K562 (cell line): ENCODE data around the gene ZNF165. TPM values are rescaled to one million over a fixed set of nuclear protein-coding genes. Genes with fewer than 3 reads are reported as not detected.
A peak's percentile ranks its signal among the peaks of the same experiment; 100 is the strongest.

Source experiments
- ELF1 ChIP-seq: fragments of 200-800 bp; sonication (Bioruptor generic); IDR thresholded peaks from 2 replicates; pipeline ENCODE4 v1.6.1; 2016; ENCODE audit warnings: missing genetic modification characterization, missing compliant biosample characterization
- ELF4 ChIP-seq: fragments of 450-650 bp; formaldehyde crosslinking; IDR thresholded peaks from 2 replicates; pipeline ENCODE4 v1.4.0; 2022; ENCODE audit warnings: missing genetic modification characterization
- ELK3 ChIP-seq: fragments of 450-650 bp; formaldehyde crosslinking; IDR thresholded peaks from 2 replicates; pipeline ENCODE4 v1.4.0; 2020; ENCODE audit warnings: mild to moderate bottlenecking
- GTF3C2 ChIP-seq: IDR thresholded peaks from 3 replicates; pipeline ENCODE4 v1.6.1; 2011; ENCODE audit warnings: borderline replicate concordance, mild to moderate bottlenecking, moderate library complexity; ENCODE audit not compliant: insufficient read length; ENCODE audit errors: extremely low read depth
- HCFC1 ChIP-seq: IDR thresholded peaks from 2 replicates; pipeline ENCODE4 v1.6.1; 2012; ENCODE audit warnings: low read depth, low read length, improper control_type of control experiment
- ILF3 ChIP-seq: fragments of 450-650 bp; IDR thresholded peaks from 2 replicates; pipeline ENCODE4 v1.6.1; 2018; ENCODE audit warnings: antibody characterized with exemption, mild to moderate bottlenecking, moderate library complexity, borderline replicate concordance
- OTX1 ChIP-seq: fragments of 450-650 bp; formaldehyde crosslinking; IDR thresholded peaks from 2 replicates; pipeline ENCODE4 v1.4.0; 2022; ENCODE audit warnings: mild to moderate bottlenecking
- PTRF ChIP-seq: fragments of 450-650 bp; IDR thresholded peaks from 2 replicates; pipeline ENCODE4 v1.6.1; 2016; ENCODE audit warnings: mild to moderate bottlenecking, missing genetic modification characterization, missing compliant biosample characterization
- STAT5B ChIP-seq: fragments of 250-450 bp; sonication (Bioruptor Pico); IDR thresholded peaks from 2 replicates; pipeline ENCODE4 v1.8.0; 2021; ENCODE audit warnings: mild to moderate bottlenecking, inconsistent platforms
- ZNF134 ChIP-seq: fragments of 250-450 bp; sonication (Bioruptor Pico); conservative IDR thresholded peaks from 2 replicates; pipeline ENCODE4 v1.4.0; 2020
- polyA plus RNA-seq, 8 experiments: library from polyadenylated mRNA; depleted of rRNA in 4 of 8; stranded (reverse) in 5 of 8; unstranded in 3 of 8; fragments of >200 nt; fragmentation: Nextera tagmentation in 2 of 8; fragmentation: Illumina TruSeq in 1 of 8; extraction: Ambion mirVana in 2 of 8; extraction: Trizol in 1 of 8; gene quantifications; 2 replicates each; pipeline versions ENCODE4 v1.2.1 to v1.2.3, GENCODE V29; 2011 to 2014; ENCODE audit warnings: inconsistent platforms in 1 of 8, missing spikeins in 1 of 8
- total RNA-seq, 7 experiments: library from RNA; depleted of rRNA in 6 of 7; stranded (reverse); fragments of >200 nt in 6 of 7; fragmentation: Illumina TruSeq in 2 of 7; extraction: Trizol in 2 of 7; gene quantifications; 2 replicates each; pipeline versions ENCODE4 v1.2.1 to v1.2.3, GENCODE V29; 2011 to 2021; ENCODE audit warnings: low replicate concordance in 1 of 7
- TF ChIP-seq, protein P1 (sequence below), 2 experiments: fragments of 450-650 bp in 1 of 2; sonication (generic) in 1 of 2; formaldehyde crosslinking in 1 of 2; IDR thresholded peaks; 2 replicates each; pipeline versions ENCODE4 v1.7.1 to v1.9.0; 2016 to 2022; ENCODE audit warnings: inconsistent platforms in 1 of 2, mild to moderate bottlenecking in 1 of 2, missing genetic modification reagents in 1 of 2

Gene ZNF165
- total and polyA plus RNA-seq, 9 of the 15 experiments (the other 6 are each of a cell fraction or from before 2014, with no cell fraction given), result 0.82 to 3.6 (median 1.2) TPM

DNA sequence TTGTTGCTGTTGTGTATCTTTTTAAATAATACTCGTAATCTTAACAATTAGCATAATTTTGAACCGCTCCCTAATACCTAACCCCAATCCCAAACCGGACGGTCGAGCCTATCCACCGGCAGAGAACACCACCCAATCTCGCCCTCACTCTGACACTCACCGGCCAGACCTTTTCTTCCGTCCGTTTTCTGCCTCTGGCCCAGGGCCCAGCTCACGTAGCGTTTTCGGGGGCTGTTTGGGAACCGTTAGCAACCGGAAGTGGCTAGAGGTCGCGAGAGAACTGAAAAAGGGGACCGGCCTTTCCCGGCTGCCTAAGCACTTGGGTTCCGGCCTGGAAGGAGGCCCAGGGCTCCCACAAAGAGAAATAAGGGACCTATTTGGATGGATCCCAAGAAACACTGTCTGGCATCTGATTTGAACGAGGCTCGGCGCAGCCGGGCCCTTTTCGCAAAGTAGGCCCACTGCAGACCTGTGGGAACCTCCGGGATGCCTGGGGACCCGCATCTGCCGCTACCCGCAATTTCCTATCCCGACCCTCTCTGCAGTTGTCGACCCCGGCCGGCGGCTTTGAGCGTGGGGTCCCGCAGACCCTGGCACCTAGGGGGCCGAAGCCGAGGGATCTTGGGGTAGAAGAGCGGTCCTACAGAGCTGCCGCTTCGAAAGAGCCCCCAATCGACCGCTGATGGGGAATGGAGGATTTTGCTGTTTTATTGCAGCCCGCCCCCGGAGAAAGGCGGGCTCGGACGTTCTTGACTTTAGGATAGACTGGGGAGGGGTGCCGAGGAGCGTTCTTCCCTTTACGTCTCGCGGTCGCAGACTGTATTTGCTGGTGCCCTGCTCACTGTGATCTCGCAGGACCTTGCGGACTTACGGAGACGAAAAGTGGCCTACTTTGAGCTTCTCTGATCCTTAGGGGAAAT lies 56.5 kb downstream of the ZNF165 start (continued):
- TF ChIP-seq, protein P1, sequence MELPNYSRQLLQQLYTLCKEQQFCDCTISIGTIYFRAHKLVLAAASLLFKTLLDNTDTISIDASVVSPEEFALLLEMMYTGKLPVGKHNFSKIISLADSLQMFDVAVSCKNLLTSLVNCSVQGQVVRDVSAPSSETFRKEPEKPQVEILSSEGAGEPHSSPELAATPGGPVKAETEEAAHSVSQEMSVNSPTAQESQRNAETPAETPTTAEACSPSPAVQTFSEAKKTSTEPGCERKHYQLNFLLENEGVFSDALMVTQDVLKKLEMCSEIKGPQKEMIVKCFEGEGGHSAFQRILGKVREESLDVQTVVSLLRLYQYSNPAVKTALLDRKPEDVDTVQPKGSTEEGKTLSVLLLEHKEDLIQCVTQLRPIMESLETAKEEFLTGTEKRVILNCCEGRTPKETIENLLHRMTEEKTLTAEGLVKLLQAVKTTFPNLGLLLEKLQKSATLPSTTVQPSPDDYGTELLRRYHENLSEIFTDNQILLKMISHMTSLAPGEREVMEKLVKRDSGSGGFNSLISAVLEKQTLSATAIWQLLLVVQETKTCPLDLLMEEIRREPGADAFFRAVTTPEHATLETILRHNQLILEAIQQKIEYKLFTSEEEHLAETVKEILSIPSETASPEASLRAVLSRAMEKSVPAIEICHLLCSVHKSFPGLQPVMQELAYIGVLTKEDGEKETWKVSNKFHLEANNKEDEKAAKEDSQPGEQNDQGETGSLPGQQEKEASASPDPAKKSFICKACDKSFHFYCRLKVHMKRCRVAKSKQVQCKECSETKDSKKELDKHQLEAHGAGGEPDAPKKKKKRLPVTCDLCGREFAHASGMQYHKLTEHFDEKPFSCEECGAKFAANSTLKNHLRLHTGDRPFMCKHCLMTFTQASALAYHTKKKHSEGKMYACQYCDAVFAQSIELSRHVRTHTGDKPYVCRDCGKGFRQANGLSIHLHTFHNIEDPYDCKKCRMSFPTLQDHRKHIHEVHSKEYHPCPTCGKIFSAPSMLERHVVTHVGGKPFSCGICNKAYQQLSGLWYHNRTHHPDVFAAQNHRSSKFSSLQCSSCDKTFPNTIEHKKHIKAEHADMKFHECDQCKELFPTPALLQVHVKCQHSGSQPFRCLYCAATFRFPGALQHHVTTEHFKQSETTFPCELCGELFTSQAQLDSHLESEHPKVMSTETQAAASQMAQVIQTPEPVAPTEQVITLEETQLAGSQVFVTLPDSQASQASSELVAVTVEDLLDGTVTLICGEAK (IDR thresholded peaks at IDR 0.05), result peak; percentile 99
- TF ChIP-seq, protein P1 (CRISPR knock-in tag; IDR thresholded peaks at IDR 0.05), result no peak
- TF ChIP-seq HCFC1, result peak; percentile 89
- peak; percentile 74 for TF ChIP-seq ELF4
- no peak for TF ChIP-seq STAT5B (CRISPR knock-in tag)
- no peak for TF ChIP-seq ZNF134
- no peak for TF ChIP-seq PTRF (tag)
- no peak for TF ChIP-seq GTF3C2
- no peak for TF ChIP-seq ELK3 (CRISPR knock-in tag)
- no peak; the same call in 1 of the 2 replicates for TF ChIP-seq ILF3
- TF ChIP-seq ELF1 (tag), result peak; percentile 85
- peak; percentile 87; the same call in 1 of the 2 replicates for TF ChIP-seq OTX1 (CRISPR knock-in tag)
